ENCODE data around the gene IL1F10.
A peak's percentile ranks its signal among the peaks of the same experiment; 100 is the strongest.

The IL1F10 gene

DNA sequence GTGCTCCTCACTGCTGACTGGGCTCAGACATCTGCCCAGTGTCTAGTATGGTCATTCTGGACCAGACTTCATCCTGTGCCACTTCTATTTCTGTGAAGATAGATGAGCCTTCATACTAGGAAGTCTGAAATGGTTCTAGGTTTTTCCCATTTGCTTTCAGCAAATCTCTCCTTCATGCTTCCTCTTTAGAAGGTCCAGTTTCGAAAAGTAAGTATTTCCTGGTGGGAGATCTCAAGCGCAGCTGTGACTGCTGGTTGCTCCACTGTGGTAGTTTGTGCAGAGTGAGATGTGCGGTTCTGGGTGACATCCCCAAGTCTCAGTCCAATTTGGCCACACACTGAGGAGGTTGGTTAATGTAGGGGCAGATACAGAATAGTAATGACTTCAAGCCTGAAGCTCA is 29.5 kb upstream of the IL1F10 start:
- H3K36me3 ChIP-seq (ENCODE audit: low read depth) = no peaks in the 10 kb centered on the region
- H3K4me3 ChIP-seq (ENCODE audit: severe bottlenecking) = no peak overlapping the region

DNA sequence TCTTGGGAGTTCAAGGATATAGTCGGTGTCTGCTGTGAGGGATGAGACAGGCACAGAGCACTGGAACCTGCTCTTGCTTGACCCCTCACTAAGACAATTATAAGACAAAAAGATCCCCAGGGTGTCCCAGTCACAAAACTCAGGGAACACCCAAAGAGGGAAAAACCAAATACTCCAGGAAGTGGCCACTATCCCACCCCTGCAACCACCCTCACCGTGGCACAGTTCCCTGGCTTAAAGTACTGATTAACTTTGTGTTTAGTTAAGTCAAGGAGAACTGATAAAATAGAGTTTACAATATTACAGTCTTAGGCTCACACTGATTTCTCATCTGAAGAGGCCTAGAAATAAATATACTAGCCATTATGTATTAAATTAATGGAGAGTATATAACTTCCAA is 28.6 kb upstream of the IL1F10 start:
- ATAC-seq (ENCODE audit: low read depth) (no peak), DNase-seq (ENCODE audit: low spot score) (no peak)
- no peak for TF ChIP-seq CTCF (IDR thresholded peaks at IDR 0.05; ENCODE audit: poor library complexity, severe bottlenecking)

More for the DNA sequence above, 29.5 kb upstream of the IL1F10 start:
- Histone ChIP-seq H3K9me3 (ENCODE audit: severe bottlenecking) (no peaks in the 10 kb centered on the region), H3K4me1 (ENCODE audit: insufficient read depth, poor library complexity, severe bottlenecking) (no peaks in the 10 kb centered on the region), H3K27me3 (ENCODE audit: insufficient read depth, poor library complexity, severe bottlenecking) (no peaks in the 10 kb centered on the region), H3K27ac (ENCODE audit: poor library complexity, severe bottlenecking) (no peak overlapping the region)
- ATAC-seq (ENCODE audit: low read depth) = no peak
- TF ChIP-seq CTCF (IDR thresholded peaks at IDR 0.05; ENCODE audit: poor library complexity, severe bottlenecking) = no peak
- no peak for DNase-seq (ENCODE audit: low spot score)

DNA sequence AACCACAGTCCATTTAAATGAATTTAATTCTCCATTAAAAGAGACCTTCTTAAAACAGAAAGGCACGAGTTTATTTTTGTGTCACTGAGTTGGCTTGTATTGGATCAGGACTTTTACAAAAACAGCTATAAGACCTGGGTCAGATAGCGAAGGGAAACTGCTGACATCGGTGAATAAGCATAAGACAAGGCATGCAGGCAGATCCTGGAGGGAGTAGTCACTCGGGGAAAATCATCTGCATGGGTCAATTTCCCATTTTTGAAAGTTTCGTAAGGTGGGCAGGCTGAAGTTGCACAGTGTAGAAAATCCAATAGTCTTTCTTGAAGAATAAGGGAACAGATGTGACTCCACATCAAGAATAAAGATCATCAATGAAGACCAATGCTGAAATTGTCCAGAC is 28.1 kb upstream of the IL1F10 start:
- Histone ChIP-seq H3K27ac (ENCODE audit: poor library complexity, severe bottlenecking) (no peak overlapping the region), H3K9me3 (ENCODE audit: severe bottlenecking) (no peaks in the 10 kb centered on the region), H3K36me3 (ENCODE audit: low read depth) (no peaks in the 10 kb centered on the region), H3K4me3 (ENCODE audit: severe bottlenecking) (no peak overlapping the region), H3K4me1 (ENCODE audit: insufficient read depth, poor library complexity, severe bottlenecking) (no peaks in the 10 kb centered on the region), H3K27me3 (ENCODE audit: insufficient read depth, poor library complexity, severe bottlenecking) (no peaks in the 10 kb centered on the region)
- no peak for DNase-seq (ENCODE audit: low spot score)
- no peak for ATAC-seq (ENCODE audit: low read depth)
- no peak for TF ChIP-seq CTCF (IDR thresholded peaks at IDR 0.05; ENCODE audit: poor library complexity, severe bottlenecking)

More for the DNA sequence above, 28.6 kb upstream of the IL1F10 start:
- Histone ChIP-seq H3K36me3 (ENCODE audit: low read depth) (no peaks in the 10 kb centered on the region), H3K9me3 (ENCODE audit: severe bottlenecking) (no peaks in the 10 kb centered on the region), H3K27ac (ENCODE audit: poor library complexity, severe bottlenecking) (no peak overlapping the region), H3K27me3 (ENCODE audit: insufficient read depth, poor library complexity, severe bottlenecking) (no peaks in the 10 kb centered on the region), H3K4me3 (ENCODE audit: severe bottlenecking) (no peak overlapping the region), H3K4me1 (ENCODE audit: insufficient read depth, poor library complexity, severe bottlenecking) (no peaks in the 10 kb centered on the region)

DNA sequence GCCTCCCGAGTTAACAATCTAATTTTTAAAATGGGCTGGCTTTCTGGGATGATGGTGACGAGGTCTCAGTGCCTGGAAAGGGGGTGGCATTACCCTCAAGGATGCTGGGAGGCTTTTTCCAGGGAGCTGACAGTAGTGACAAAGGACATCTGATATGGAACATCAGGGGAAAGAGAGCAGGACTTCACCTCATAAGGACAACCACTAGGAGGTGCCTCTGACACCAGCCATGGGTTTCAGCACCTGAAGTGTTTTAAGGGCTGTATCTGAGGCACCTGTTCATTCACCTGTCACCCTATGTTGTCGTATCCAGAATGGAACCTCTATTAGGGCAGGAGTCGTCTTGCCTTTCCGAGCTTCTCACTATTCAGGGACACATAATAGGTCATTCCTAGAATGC is 25.9 kb upstream of the IL1F10 start:
- no peak; the same call in 2 of the 3 replicates for ATAC-seq (ENCODE audit: low read depth)
- peak; percentile 33 for TF ChIP-seq CTCF (IDR thresholded peaks at IDR 0.05; ENCODE audit: poor library complexity, severe bottlenecking)
- Histone ChIP-seq H3K27me3 (ENCODE audit: insufficient read depth, poor library complexity, severe bottlenecking) (no peaks in the 10 kb centered on the region), H3K27ac (ENCODE audit: poor library complexity, severe bottlenecking) (no peak overlapping the region), H3K9me3 (ENCODE audit: severe bottlenecking) (no peaks in the 10 kb centered on the region), H3K36me3 (ENCODE audit: low read depth) (no peaks in the 10 kb centered on the region), H3K4me1 (ENCODE audit: insufficient read depth, poor library complexity, severe bottlenecking) (no peaks in the 10 kb centered on the region), H3K4me3 (ENCODE audit: severe bottlenecking) (no peak overlapping the region)
- DNase-seq (ENCODE audit: low spot score) = no peak

DNA sequence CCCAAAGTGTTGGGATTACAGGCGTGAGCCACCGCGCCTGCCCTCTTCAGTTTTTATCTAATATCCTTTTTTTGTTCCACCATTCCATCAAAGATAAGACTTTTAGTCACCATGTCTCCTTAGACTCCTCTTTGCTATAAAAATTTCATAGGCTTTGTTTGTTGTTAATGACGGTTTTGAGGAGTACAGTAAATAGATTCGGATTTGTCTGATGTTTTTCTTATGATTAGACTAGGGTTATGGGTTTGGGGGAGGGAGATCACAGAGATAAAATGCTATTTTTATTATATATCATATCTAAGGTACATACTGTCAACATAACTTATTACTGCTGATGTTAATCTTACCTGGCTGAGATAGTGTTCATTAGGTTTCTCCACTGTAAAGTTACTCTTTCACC is 21.3 kb upstream of the IL1F10 start:
- Histone ChIP-seq H3K27me3 (ENCODE audit: insufficient read depth, poor library complexity, severe bottlenecking) (no peaks in the 10 kb centered on the region), H3K27ac (ENCODE audit: poor library complexity, severe bottlenecking) (no peak overlapping the region), H3K4me1 (ENCODE audit: insufficient read depth, poor library complexity, severe bottlenecking) (no peaks in the 10 kb centered on the region), H3K9me3 (ENCODE audit: severe bottlenecking) (no peaks in the 10 kb centered on the region), H3K4me3 (ENCODE audit: severe bottlenecking) (no peak overlapping the region), H3K36me3 (ENCODE audit: low read depth) (no peaks in the 10 kb centered on the region)
- TF ChIP-seq CTCF (IDR thresholded peaks at IDR 0.05; ENCODE audit: poor library complexity, severe bottlenecking) = no peak
- DNase-seq (ENCODE audit: low spot score) (no peak), ATAC-seq (ENCODE audit: low read depth) (no peak)
